IPS DF 4.7 (cell line): ENCODE measurements around the gene CGNL1.

Experiments
- DNase-seq: peaks from one replicate; pipeline ENCODE4 v3.0.0-alpha.2; 2013; ENCODE audit warnings: low spot score; ENCODE audit errors: extremely low read depth

CGNL1 gene, protein sequence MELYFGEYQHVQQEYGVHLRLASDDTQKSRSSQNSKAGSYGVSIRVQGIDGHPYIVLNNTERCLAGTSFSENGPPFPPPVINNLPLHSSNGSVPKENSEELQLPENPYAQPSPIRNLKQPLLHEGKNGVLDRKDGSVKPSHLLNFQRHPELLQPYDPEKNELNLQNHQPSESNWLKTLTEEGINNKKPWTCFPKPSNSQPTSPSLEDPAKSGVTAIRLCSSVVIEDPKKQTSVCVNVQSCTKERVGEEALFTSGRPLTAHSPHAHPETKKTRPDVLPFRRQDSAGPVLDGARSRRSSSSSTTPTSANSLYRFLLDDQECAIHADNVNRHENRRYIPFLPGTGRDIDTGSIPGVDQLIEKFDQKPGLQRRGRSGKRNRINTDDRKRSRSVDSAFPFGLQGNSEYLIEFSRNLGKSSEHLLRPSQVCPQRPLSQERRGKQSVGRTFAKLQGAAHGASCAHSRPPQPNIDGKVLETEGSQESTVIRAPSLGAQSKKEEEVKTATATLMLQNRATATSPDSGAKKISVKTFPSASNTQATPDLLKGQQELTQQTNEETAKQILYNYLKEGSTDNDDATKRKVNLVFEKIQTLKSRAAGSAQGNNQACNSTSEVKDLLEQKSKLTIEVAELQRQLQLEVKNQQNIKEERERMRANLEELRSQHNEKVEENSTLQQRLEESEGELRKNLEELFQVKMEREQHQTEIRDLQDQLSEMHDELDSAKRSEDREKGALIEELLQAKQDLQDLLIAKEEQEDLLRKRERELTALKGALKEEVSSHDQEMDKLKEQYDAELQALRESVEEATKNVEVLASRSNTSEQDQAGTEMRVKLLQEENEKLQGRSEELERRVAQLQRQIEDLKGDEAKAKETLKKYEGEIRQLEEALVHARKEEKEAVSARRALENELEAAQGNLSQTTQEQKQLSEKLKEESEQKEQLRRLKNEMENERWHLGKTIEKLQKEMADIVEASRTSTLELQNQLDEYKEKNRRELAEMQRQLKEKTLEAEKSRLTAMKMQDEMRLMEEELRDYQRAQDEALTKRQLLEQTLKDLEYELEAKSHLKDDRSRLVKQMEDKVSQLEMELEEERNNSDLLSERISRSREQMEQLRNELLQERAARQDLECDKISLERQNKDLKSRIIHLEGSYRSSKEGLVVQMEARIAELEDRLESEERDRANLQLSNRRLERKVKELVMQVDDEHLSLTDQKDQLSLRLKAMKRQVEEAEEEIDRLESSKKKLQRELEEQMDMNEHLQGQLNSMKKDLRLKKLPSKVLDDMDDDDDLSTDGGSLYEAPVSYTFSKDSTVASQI

DNA sequence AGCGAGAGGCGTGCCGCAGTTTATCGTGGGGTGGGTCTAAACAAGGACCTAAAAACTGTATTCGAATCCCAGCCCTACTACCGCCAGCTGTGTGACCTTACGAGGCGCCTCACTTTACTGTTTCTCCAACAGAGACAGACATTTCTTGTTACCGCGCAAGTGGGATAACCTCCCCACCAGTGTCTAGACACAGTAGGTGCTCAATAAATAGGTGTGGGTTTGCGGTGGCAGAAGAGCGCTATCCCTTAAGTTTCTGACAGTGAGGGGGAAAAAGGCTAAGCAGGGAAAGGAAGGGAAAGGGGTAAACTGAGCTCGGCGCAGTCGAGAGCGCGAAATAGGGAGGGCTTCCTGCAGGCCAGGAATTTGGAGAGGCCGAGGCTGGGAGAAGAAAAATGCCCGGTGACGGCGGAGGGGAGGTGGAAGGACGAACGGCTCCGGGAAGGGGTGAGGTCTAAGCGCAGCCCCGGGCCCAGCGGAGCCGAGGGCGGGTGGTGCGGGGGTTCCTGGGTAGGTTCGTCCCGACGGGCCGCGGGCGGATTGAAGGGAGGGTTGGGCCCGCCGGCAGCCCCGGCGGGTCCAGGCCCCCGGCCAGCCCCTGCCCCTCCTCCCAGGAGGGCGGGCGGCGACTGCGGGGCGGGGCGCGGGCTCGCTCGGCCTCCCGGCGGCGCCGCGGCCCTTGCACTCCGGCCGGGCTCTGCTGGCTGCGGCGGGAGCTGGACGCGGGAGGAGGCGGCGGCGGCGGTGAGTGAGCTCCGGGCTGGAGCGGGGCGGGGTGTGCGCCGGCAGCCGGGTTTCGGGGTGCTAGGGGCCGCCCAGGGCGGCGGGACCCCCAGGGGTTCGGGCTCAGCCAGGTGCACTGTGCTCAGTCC, at the start of gene CGNL1:
TSS of gene CGNL1 (plus strand) at position 679 of the 869 bp plus-strand sequence. CDS start 61,495 bp downstream, outside the sequence.
- DNase-seq = no peak

DNA sequence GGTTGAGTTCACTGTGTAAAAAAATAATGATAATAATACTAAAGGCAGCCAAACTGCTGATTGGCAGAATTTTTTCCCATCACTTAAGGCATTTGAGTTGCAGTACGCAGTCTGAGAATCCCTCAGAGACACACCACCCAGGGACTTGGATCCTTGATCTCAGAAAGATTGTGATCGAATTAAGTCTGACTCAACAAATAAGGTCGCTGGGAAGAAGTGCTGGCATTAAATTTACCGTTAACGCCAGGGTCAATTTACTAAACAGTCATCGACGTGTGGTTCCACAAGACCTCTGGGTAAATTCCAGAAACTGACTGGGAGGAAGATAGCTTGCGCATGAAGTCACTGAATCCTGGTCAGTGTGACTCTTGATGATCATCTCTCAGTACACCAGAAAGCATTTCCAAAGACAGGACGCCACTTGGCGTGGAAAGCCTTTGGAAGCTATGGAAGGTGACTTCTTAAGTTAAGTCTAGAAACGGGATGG, 48.3 kb upstream of the CGNL1 start:
- DNase-seq = no peak

DNA sequence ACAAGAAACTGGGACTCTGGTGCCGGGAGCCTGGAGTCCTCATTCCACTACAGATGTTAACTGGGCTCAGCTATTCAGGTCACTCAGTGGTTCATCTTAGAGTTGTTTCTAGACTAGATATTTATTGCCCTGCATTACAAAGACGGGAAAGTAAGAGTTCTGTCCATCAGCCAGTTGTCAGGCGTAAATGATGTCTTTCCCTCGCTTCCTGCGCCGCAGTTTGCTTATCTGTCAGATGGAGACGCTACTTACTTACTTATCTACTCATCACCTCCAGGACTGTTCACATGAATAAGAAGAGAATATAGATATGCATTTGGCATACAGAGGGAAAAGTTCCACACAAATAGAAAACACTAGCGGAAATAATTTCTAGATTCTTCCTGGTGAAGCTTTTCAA, 47.8 kb upstream of the CGNL1 start:
- no peak for DNase-seq

DNA sequence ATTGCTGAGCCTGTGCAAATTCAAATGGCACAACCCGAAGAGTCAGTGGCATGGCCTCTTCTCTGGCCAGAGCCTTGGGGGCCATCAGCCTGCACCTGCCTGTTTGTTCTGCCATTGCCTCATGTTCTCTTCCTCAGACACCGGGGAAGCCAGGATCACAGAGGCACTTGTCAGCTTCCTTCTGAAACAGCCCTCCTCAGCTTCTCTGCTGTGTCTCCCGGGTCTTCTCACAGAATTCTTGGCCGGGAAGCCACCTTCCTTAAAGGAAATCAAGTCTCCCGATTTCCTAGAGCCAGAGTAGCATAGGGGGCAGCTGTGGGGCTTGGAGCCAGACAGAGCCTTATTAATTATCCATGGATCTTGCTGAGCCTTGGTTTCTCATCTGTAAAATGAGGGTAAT, 47.4 kb upstream of the CGNL1 start:
- no peak for DNase-seq

DNA sequence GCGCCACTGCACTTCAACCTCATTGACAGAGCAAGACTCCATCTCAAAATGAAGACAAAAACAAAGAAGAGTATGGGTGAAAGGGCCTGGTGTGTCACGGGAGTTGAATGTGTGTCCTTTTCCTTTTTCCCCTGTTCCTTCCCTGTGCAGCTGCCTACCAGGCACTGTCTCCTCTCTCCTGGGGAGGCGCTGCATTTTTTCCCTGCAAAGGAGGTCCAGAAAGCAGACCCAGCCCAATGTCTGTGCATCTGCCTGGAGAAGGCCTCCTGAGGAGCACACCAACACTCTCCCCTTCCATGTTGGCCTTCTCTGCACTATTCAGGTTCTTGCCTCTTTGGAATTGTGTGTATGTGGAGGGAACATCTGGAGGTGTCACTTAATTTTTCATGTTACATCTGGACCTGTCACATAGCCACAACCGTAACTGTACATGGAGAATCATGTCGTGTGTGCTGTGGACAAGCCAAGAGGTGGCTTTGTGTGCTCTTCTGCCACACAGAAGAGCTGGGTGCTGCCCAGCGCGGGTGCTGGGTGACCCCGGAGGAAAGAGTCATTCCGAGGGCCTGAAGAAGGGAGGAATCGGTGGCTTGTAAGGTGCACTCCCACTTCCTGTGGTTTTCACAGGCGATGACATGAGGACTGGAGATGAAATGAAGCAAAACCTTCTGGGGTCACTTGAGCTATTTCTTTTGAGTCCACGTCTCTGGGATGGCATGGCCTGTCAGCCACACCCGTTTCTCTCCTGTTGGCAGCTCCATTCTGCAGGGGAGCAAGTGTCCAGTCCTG, 46.5 kb upstream of the CGNL1 start:
- no peak for DNase-seq

DNA sequence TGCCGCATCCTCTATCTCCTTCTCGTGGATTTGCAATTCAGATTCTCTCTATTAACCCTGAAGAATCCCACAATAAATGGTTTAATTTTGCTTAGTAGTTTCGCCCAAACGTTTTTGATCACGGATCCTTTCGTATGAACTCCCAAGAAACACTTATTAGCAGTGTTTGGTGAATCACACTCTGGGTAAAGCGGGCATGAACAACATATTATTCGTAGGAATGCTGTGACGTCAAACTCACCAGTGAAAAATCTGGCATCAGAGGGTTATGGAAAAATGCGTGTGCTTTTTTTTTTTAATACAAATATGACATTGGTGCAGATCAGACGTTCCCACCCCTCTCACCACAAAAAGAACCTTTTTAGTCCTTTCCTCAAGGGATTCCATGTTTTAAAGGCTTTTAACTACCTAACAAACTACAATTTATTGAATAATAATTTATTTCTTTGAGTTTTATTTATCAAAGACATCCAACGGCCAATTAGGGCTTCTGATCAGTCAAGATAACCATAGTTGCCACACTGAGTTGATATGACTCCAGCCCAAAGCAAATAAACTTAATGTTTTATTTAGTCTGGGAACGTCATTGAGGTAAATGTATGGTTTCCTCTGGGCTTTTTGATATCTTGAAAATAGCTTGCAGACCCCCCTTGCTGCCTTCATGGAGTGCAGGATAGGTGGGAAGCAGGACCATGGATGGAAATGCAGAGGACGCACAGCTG, 45.5 kb upstream of the CGNL1 start:
- no peak for DNase-seq

DNA sequence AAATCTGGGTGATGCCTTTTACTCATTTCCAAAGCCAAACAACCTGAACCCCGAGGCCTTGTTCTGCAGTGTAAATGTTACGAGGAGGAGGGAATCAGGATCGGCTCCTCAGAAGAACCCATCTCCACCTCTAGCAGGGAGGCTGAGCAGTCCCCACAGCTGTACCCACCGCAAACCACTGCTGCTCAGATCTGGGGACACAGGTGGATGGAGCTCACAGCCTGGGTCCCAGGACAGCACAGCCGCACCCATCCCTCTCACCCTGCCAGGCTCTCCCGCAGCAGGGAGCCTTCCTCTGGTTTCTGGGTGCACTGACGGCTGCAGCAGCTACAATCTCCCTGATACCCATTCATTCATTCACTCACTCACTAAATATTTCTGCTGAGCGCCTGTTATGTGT, 44.0 kb upstream of the CGNL1 start:
- no peak for DNase-seq

DNA sequence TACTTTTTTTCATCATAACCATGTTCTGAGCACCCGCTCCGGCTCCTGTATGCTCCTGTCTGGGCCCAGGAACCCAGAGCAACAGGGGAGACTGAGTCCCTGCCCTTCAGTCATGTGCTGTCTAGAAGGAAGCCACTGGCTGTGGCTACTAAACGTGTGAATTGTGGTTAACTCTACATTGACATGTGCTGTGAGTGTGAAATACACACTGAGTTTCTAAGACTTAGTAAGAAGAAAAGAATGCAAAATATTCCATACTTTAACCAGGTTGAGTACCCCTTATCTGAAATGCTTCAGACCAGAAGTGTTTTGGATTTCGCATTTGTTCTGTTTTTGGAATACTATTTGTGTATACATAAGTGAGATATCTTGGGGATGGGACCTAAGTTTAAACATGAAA, 42.8 kb upstream of the CGNL1 start:
- no peak for DNase-seq

DNA sequence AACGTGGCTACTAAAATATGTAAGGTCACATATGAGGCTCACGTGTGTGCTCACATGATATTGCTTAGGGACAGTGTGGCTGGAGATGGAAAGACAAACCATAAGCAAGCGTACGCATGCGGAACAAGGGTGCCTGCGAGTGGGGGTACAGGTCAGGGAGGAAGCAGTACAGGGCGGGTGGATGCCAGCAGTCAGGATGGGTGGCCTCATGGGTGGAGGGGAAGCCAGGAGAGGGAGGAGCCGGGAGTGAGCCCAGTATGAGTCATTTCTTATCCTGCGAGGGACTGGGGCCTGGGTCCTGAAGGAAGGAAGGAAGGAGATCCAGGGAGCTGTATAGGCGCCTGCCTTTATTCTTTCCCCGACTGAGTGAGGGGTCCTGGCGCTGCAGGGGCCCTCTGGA, 42.0 kb upstream of the CGNL1 start:
- DNase-seq = no peak

DNA sequence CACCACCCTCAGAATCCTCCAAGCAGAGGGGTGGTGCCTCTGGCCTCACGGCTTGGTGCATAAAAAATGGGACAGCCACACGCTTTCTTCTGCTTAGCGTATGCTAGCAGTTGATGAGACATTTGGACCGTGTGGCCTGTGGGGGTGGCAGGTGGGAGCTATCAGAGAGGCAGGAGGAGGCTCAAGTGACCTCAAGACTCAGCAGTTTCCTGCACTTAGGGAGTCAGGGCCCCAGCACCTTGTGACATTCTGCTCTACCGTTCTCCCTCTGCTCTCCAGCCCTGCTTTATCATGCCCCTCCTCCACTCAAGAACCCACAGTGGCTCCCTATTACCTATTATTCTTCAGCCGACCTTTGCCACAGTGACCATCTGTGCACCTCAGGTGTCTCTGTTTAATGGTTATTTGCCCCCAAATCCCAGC, 41.0 kb upstream of the CGNL1 start:
- DNase-seq = no peak

DNA sequence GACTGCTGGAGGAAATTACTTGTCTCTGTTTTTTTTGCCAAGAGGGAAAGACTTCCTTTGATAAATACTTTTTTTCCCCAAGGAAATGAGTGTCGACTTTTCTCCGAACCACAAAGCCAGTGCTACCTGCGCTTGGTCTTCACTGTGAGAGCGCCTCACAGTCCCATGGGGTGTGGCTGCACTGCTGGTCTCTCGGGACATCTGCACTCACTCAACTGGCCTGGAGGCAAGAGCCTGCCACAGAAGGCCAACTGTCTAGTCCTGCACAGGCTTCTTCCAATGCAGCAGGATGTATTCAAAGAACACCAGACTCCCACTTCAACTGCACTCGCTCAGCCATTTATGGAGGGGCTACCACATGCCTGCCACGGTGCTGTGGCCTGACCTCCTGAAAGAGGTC, 40.6 kb upstream of the CGNL1 start:
- no peak for DNase-seq

DNA sequence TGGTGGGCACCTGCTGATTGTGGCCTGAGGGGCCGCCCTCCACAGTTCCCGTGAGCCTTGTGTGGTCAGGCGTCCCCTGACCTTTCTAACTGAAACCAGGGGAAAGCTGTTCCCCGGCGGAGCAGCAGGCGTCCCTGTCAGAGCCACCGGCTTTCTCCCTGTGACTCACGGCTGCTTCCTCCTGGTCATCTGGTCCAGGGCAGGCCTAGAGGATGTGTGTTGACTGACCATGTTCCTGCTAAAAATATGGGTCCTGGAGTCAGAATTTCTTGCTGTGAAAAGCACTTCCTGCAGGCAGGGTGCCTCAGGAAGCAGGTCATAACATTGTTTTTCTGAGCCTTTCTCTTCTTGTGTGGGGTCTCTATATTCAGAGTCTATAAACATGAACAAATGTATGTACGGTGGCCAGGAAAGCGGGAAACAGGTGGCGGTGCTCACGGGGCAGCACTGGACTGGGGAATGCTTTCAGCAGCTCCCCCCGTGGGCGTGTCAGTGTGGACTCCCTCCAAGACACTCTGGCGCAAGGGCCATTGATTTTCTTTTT, 38.4 kb upstream of the CGNL1 start:
- DNase-seq = no peak

DNA sequence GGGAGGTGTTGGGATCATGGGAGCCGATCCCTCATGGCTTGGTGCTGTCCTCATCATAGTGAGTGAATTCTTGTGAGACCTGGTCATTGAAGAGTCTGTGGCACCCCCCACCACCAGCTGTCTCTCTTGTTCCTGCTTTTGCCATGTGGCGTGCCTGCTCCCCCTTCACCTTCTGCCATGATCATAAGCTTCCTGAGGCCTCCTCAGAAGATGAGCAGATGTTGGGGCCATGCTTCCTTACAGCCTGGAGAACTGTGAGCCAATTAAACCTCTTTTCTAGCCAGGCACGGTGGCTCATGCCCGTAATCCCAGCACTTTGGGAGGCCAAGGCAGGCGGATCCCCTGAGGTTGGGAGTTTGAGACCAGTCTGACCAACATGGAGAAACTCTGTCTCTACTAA, 37.0 kb upstream of the CGNL1 start:
- no peak for DNase-seq

DNA sequence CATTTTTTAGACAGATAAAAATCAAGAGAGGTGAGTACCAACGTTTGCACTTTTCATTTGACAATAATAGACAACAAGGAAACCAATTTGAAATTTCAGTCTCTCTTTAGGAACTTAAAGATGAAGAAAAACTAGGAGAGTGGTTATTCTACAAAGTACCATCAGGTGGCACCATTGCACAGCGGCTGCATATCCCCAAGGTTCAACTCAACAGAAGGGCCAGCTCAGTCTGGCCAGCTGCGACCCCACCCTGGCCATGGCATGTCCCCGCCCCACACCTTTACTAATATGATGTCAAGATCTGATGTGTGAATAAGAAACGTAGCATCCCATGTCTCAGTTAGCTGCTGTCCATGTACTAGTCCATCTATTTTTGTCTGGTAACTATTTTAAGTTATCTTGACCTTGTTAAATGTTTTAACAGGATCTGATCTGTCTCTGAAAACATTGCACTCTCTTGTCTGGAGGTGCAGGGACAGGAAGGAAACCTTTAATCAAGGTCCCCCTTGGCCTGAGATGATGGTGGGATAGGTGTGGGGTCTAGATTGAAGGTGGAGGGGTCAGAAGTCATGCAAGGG, 35.5 kb upstream of the CGNL1 start:
- no peak for DNase-seq

DNA sequence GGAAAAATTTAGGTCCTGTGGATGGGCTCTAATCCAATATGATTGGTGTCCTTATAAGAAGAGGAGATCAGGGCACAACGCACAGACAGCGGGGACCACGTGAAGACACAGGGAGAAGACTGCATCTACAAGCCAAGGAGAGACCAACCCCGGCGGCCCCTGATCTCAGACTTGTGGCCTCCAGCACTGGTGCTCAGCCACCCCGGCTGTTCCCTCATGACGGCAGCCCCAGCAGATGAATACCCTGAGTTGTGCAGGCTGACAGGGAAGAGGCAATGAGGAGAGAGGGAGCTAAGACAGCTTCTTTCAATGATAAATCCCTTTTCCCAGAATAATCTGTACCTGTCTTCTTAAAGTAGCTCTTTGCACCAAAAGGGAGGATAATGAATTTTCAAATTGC, 33.3 kb upstream of the CGNL1 start:
- DNase-seq = no peak

DNA sequence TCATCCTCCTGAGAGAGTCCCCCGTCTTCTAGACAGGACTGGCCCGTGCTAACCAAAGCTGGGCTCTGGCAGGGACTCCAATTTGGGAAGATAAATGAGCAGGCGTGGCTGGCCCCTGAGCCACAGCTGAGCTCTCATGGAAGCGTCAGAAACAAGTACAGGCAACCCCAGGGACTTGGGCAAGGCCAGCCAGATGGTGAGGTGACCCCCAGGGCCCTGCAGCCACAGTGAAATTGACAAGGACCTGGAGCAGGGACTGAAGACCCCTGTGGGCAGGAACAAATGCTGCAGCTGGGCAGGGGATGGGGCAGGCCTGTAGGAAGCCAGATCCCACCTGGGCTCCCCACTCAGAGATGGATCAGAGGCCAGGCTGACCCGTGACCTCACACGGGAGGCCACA, 32.8 kb upstream of the CGNL1 start:
- no peak for DNase-seq

DNA sequence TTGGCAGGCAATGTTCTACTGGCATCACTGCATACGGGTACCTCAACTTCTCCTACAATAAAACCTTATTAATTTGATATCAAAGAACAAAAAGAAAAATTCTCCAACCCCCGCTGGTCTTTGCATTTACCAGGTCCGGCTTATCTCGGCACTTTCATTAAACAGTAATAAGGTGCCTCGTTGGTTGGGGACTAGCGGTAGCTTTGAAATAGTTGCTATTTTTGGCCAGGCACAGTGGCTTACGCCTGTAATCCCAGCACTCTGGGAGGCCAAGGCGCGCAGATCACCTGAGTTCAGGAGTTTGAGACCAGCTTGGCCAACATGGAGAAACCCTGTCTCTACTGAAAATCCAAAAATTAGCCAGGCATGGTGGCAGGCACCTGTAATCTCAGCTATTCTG, 32.0 kb upstream of the CGNL1 start:
- DNase-seq = no peak

DNA sequence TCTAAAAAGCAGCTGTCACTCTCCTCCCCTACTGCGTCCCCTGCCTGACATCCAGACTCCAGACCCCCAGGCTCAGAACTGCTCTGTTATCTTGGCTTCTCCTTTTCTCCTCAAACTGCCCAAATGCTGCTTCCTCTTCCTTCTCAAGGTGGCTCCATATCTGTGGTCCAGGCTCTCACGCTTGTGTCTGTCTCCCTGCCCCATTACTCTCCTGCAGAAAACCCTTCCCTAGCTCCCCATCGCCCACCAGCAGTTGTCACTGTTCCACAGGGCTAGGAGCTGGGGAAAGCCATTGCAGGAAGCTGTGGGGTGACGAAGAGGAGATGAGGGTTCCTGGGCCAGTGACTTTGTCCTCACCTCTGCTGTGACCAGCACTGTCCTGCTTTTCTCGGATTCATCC, 30.7 kb upstream of the CGNL1 start:
- no peak for DNase-seq
